Epithelial cell of umbilical artery (primary cell): Measurements from ENCODE around the gene ANO1. TPM values are rescaled to one million over a fixed set of nuclear protein-coding genes. Genes with fewer than 3 reads are reported as not detected.

Experiments
- total RNA-seq: library from RNA; depleted of rRNA; stranded (reverse); fragments of >200 nt; gene quantifications from 2 replicates; pipeline ENCODE4 v1.2.3, GENCODE V29; 2014

The ANO1 gene
- 0.15 TPM in 1 of 2 replicates, not detected in the other for total RNA-seq

GRCh38 chr11:70078095-70078780 is at the start of gene ANO1:
TSS of gene ANO1 (plus strand) at chr11:70078317. CDS start at chr11:70078607, 290 bp downstream.

GRCh38 chr11:70202920-70203750 is 125.0 kb downstream of the ANO1 start, which contains the start of gene FADD:
TSS of gene FADD (plus strand) at chr11:70203296. CDS start at chr11:70203460, 164 bp downstream.

Other genes with a start within 250 kb of the ANO1 start
- 65.6 and 81.0 TPM in 2 replicates for gene FADD, start 125.0 kb downstream of the ANO1 start, total RNA-seq
- 25.3 and 27.2 TPM in 2 replicates for gene PPFIA1, start 192.4 kb downstream of the ANO1 start, total RNA-seq